Measurements from ENCODE around the gene ARHGAP20.
"Not testable (repeated sequence)": the region's sequence is repeated elsewhere in the genome, so short reads cannot be mapped to it uniquely, and the experiment has no call there.

The ARHGAP20 gene

DNA sequence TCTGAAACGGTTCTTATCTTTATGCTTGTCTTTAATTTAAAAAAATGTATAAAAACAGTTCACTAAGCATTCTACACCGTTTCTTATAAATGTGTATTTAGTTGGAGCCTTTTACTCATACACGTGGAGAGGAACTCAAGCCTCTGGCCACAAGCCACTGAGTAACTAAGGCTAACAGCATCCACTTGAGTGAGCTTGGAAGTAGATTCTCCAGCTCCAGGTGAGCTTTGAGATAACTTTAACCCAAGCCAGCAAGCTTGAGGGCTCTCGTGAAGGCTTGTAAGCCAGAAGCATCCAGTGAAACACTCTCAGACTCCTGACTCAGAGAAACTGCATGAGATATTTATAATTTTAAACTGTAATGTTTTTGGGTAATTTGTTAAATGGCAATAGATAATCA, 82.6 kb downstream of the ARHGAP20 start:
- TF ChIP-seq, protein P1, sequence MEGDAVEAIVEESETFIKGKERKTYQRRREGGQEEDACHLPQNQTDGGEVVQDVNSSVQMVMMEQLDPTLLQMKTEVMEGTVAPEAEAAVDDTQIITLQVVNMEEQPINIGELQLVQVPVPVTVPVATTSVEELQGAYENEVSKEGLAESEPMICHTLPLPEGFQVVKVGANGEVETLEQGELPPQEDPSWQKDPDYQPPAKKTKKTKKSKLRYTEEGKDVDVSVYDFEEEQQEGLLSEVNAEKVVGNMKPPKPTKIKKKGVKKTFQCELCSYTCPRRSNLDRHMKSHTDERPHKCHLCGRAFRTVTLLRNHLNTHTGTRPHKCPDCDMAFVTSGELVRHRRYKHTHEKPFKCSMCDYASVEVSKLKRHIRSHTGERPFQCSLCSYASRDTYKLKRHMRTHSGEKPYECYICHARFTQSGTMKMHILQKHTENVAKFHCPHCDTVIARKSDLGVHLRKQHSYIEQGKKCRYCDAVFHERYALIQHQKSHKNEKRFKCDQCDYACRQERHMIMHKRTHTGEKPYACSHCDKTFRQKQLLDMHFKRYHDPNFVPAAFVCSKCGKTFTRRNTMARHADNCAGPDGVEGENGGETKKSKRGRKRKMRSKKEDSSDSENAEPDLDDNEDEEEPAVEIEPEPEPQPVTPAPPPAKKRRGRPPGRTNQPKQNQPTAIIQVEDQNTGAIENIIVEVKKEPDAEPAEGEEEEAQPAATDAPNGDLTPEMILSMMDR (IDR thresholded peaks at IDR 0.05; ENCODE audit: poor library complexity, severe bottlenecking): no peak
- no peaks in the 10 kb centered on the region for H3K27me3 ChIP-seq (ENCODE audit: insufficient read depth, poor library complexity, severe bottlenecking)
- DNase-seq (ENCODE audit: low spot score) (no peak), ATAC-seq (ENCODE audit: low read depth) (no peak)
- H3K27ac ChIP-seq (ENCODE audit: poor library complexity, severe bottlenecking): no peak overlapping the region
- H3K4me3 ChIP-seq (ENCODE audit: severe bottlenecking): no peak overlapping the region
- H3K36me3 ChIP-seq (ENCODE audit: low read depth): no peaks in the 10 kb centered on the region
- H3K4me1 ChIP-seq (ENCODE audit: insufficient read depth, poor library complexity, severe bottlenecking): no peaks in the 10 kb centered on the region
- no peaks in the 10 kb centered on the region for H3K9me3 ChIP-seq (ENCODE audit: severe bottlenecking)

DNA sequence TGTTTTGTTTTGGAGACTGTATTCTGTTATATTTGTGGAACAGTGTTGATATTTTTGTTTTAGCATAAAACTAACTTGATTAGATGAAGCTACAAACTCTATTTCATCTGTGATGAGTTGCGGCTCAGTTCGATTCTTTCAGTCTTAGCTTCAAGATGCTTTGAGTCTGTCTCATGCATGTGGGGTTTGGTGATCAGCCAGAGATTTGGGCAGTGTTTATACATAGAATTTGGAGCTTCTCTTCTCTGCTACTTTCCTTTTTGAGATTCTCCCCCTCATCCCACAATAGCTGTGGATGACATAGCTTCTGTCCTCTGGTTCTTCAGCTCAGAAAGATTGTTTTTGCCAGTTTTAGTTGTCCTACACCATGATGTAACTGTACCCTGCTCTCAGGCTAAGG, 90.4 kb downstream of the ARHGAP20 start:
- Histone ChIP-seq H3K27ac (ENCODE audit: poor library complexity, severe bottlenecking) (no peak overlapping the region), H3K4me1 (ENCODE audit: insufficient read depth, poor library complexity, severe bottlenecking) (no peaks in the 10 kb centered on the region), H3K36me3 (ENCODE audit: low read depth) (no peaks in the 10 kb centered on the region), H3K9me3 (ENCODE audit: severe bottlenecking) (peaks cover 1% of the 10 kb centered on the region), H3K4me3 (ENCODE audit: severe bottlenecking) (no peak overlapping the region), H3K27me3 (ENCODE audit: insufficient read depth, poor library complexity, severe bottlenecking) (no peaks in the 10 kb centered on the region)
- DNase-seq (ENCODE audit: low spot score) (no peak), ATAC-seq (ENCODE audit: low read depth) (no peak)
- TF ChIP-seq, protein P1 (IDR thresholded peaks at IDR 0.05; ENCODE audit: poor library complexity, severe bottlenecking): no peak

GRCh38 chr11:110619366-110619765, 92.9 kb downstream of the ARHGAP20 start:
- ATAC-seq (ENCODE audit: low read depth); H3K4me3 ChIP-seq (ENCODE audit: severe bottlenecking): not testable (repeated sequence)

GRCh38 chr11:110614031-110614430, 98.2 kb downstream of the ARHGAP20 start:
- no peak for ATAC-seq (ENCODE audit: low read depth)
- no peaks in the 10 kb centered on the region for H3K4me1 ChIP-seq (ENCODE audit: insufficient read depth, poor library complexity, severe bottlenecking)
- no peak overlapping the region for H3K4me3 ChIP-seq (ENCODE audit: severe bottlenecking)
- TF ChIP-seq, protein P1 (IDR thresholded peaks at IDR 0.05; ENCODE audit: poor library complexity, severe bottlenecking): no peak
- no peaks in the 10 kb centered on the region for H3K9me3 ChIP-seq (ENCODE audit: severe bottlenecking)
- no peaks in the 10 kb centered on the region for H3K36me3 ChIP-seq (ENCODE audit: low read depth)
- no peak for DNase-seq (ENCODE audit: low spot score)
- no peak overlapping the region for H3K27ac ChIP-seq (ENCODE audit: poor library complexity, severe bottlenecking)
- no peaks in the 10 kb centered on the region for H3K27me3 ChIP-seq (ENCODE audit: insufficient read depth, poor library complexity, severe bottlenecking)

More at GRCh38 chr11:110619366-110619765, 92.9 kb downstream of the ARHGAP20 start:
- H3K27me3 ChIP-seq (ENCODE audit: insufficient read depth, poor library complexity, severe bottlenecking); H3K27ac ChIP-seq (ENCODE audit: poor library complexity, severe bottlenecking); H3K9me3 ChIP-seq (ENCODE audit: severe bottlenecking); H3K36me3 ChIP-seq (ENCODE audit: low read depth); H3K4me1 ChIP-seq (ENCODE audit: insufficient read depth, poor library complexity, severe bottlenecking); DNase-seq (ENCODE audit: low spot score): not testable (repeated sequence)

DNA sequence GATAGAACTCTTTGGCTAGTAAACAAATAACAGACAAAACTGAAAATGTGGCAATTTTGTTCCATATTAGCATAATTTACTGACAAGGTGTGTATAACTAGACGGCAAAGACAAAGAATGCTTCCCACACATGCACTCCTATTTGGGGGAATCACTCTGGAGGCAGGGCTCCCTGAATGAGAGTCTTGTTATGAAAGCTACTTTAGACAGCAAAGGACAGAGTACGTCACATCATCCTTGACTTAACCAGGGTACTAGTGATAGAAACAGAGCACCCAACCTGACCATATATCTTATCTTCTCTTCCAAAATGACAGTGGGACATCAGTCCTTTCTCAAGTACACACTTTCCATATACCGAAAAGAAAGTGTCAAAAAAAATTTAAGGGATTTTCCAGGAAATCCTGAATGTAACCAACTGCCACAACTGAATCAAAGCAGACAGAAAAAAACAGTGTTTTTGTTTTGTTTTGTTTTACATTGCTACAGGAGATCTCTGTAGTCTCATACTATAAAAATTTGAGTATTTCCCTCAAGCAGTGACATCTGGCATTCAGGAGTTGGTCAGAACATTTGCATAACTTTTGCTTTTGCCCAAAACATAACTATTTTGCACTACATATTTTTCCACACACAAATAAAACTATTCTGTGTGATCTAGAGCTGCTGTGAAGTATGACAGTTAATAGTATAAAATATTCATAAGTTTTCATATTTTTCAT, 98.9 kb downstream of the ARHGAP20 start:
- H3K27ac ChIP-seq (ENCODE audit: poor library complexity, severe bottlenecking): no peak overlapping the region
- H3K4me1 ChIP-seq (ENCODE audit: insufficient read depth, poor library complexity, severe bottlenecking): no peaks in the 10 kb centered on the region
- no peaks in the 10 kb centered on the region for H3K36me3 ChIP-seq (ENCODE audit: low read depth)
- no peaks in the 10 kb centered on the region for H3K27me3 ChIP-seq (ENCODE audit: insufficient read depth, poor library complexity, severe bottlenecking)
- no peak for ATAC-seq (ENCODE audit: low read depth)
- no peak overlapping the region for H3K4me3 ChIP-seq (ENCODE audit: severe bottlenecking)
- TF ChIP-seq, protein P1 (IDR thresholded peaks at IDR 0.05; ENCODE audit: poor library complexity, severe bottlenecking): no peak
- DNase-seq (ENCODE audit: low spot score): no peak
- H3K9me3 ChIP-seq (ENCODE audit: severe bottlenecking): no peaks in the 10 kb centered on the region

Measured in RWPE2 (cell line).